Measurements from ENCODE around the gene DMBX1. TPM values are rescaled to one million over a fixed set of nuclear protein-coding genes. Genes with fewer than 3 reads are reported as not detected.
A peak's percentile ranks its signal among the peaks of the same experiment; 100 is the strongest.

The DMBX1 gene
- total and polyA plus RNA-seq, 9 of the 15 experiments (the other 6 are each of a cell fraction or from before 2014, with no cell fraction given): 0.25 to 4.3 (median 1.0) TPM

GRCh38 chr1:46442317-46443161 lies 47.1 kb upstream of the DMBX1 start (continued):
- TF ChIP-seq SMARCE1 (IDR thresholded peaks at IDR 0.05) (peak; percentile 89), NCOA4 (IDR thresholded peaks at IDR 0.05; ENCODE audit: partially characterized antibody) (no peak), MECOM (CRISPR knock-in tag; IDR thresholded peaks at IDR 0.05) (peak; percentile 80; the same call in 1 of the 2 replicates), PYGO2 (tag; IDR thresholded peaks at IDR 0.05) (peak; percentile 14; the same call in 1 of the 2 replicates), CBX5 (IDR thresholded peaks at IDR 0.05; ENCODE audit: borderline replicate concordance, low read depth) (no peak; the same call in 1 of the 2 replicates), SIN3A (IDR thresholded peaks at IDR 0.05; ENCODE audit: borderline replicate concordance in 2 of 2, control insufficient read depth in 1 of 2, low read depth in 2 of 2, low read length in 2 of 2) (no peak; a peak in 1 of 4 replicates), TBP (optimal IDR thresholded peaks at IDR 0.05; ENCODE audit: low read depth, low read length) (peak; percentile 18), BCLAF1 (IDR thresholded peaks at IDR 0.05; ENCODE audit: borderline replicate concordance in 1 of 2, control insufficient read depth in 1 of 2, low read depth in 2 of 2, low read length in 1 of 2) (no peak), ETV1 (tag; conservative IDR thresholded peaks at IDR 0.05; ENCODE audit: low read depth) (peak; percentile 61), ZNF354B (CRISPR knock-in tag; IDR thresholded peaks at IDR 0.05) (no peak), RBM15 (IDR thresholded peaks at IDR 0.05; ENCODE audit: insufficient read depth, low read length) (no peak), THRAP3 (IDR thresholded peaks at IDR 0.05; ENCODE audit: borderline replicate concordance) (peak; percentile 87; the same call in 1 of the 2 replicates), ZNF175 (CRISPR knock-in tag; IDR thresholded peaks at IDR 0.05; ENCODE audit: low read depth) (0 out of 2 replicates have a peak, but pooled peaks have one; percentile 47), MED1 (CRISPR knock-in tag; IDR thresholded peaks at IDR 0.05; ENCODE audit: borderline replicate concordance) (no peak), NR2C1 (IDR thresholded peaks at IDR 0.05) (peak; percentile 95), NR2C1 (tag; IDR thresholded peaks at IDR 0.05) (peak; percentile 96), PHF20 (IDR thresholded peaks at IDR 0.05; ENCODE audit: partially characterized antibody) (peak; percentile 71), NFIC (IDR thresholded peaks at IDR 0.05) (peak; percentile 53)
